Measurements from ENCODE around the gene ECHDC3. TPM values are rescaled to one million over a fixed set of nuclear protein-coding genes. Genes with fewer than 3 reads are reported as not detected.

The ECHDC3 gene
- total RNA-seq, 1 donor from 2014 or later: 1.2 TPM

GRCh38 chr10:11743461-11744338, 1.5 kb downstream of the ECHDC3 start:
- Mint-ChIP-seq H3K9me3 (ENCODE audit: unreplicated experiment) (no peaks in the 10 kb centered on the region), H3K27ac (ENCODE audit: unreplicated experiment) (no peak overlapping the region), H3K27me3 (ENCODE audit: unreplicated experiment) (peaks cover 27% of the 10 kb centered on the region), H3K4me3 (ENCODE audit: unreplicated experiment) (no peak overlapping the region), H3K4me1 (ENCODE audit: unreplicated experiment) (no peaks in the 10 kb centered on the region), H3K36me3 (ENCODE audit: unreplicated experiment) (no peaks in the 10 kb centered on the region)
- no peak for DNase-seq (ENCODE audit: extremely low spot score, unreplicated experiment)
- no peak for TF ChIP-seq CTCF (IDR thresholded peaks at IDR 0.05)

- DNase-seq (ENCODE audit: extremely low spot score, unreplicated experiment): no peak
- Mint-ChIP-seq H3K4me1 (ENCODE audit: unreplicated experiment) (no peaks in the 10 kb centered on the region), H3K9me3 (ENCODE audit: unreplicated experiment) (no peaks in the 10 kb centered on the region), H3K27ac (ENCODE audit: unreplicated experiment) (no peak overlapping the region), H3K27me3 (ENCODE audit: unreplicated experiment) (peaks cover 30% of the 10 kb centered on the region), H3K4me3 (ENCODE audit: unreplicated experiment) (no peak overlapping the region), H3K36me3 (ENCODE audit: unreplicated experiment) (no peaks in the 10 kb centered on the region)
- TF ChIP-seq CTCF (IDR thresholded peaks at IDR 0.05): no peak
Measured at GRCh38 chr10:11745045-11745444, 2.9 kb downstream of the ECHDC3 start.

GRCh38 chr10:11746883-11747539, 4.8 kb downstream of the ECHDC3 start:
- no peaks in the 10 kb centered on the region for H3K4me1 Mint-ChIP-seq (ENCODE audit: unreplicated experiment)
- no peak overlapping the region for H3K27ac Mint-ChIP-seq (ENCODE audit: unreplicated experiment)
- no peak for TF ChIP-seq CTCF (IDR thresholded peaks at IDR 0.05)
- no peak overlapping the region for H3K4me3 Mint-ChIP-seq (ENCODE audit: unreplicated experiment)
- peaks cover 30% of the 10 kb centered on the region for H3K27me3 Mint-ChIP-seq (ENCODE audit: unreplicated experiment)
- H3K36me3 Mint-ChIP-seq (ENCODE audit: unreplicated experiment): no peaks in the 10 kb centered on the region
- no peak for DNase-seq (ENCODE audit: extremely low spot score, unreplicated experiment)
- H3K9me3 Mint-ChIP-seq (ENCODE audit: unreplicated experiment): no peaks in the 10 kb centered on the region

- peaks cover 30% of the 10 kb centered on the region for H3K27me3 Mint-ChIP-seq (ENCODE audit: unreplicated experiment)
- no peaks in the 10 kb centered on the region for H3K4me1 Mint-ChIP-seq (ENCODE audit: unreplicated experiment)
- DNase-seq (ENCODE audit: extremely low spot score, unreplicated experiment): no peak
- H3K4me3 Mint-ChIP-seq (ENCODE audit: unreplicated experiment): no peak overlapping the region
- H3K9me3 Mint-ChIP-seq (ENCODE audit: unreplicated experiment): no peaks in the 10 kb centered on the region
- no peak for TF ChIP-seq CTCF (IDR thresholded peaks at IDR 0.05)
- H3K27ac Mint-ChIP-seq (ENCODE audit: unreplicated experiment): no peak overlapping the region
- H3K36me3 Mint-ChIP-seq (ENCODE audit: unreplicated experiment): no peaks in the 10 kb centered on the region
Measured at GRCh38 chr10:11748866-11749265, 6.7 kb downstream of the ECHDC3 start.

GRCh38 chr10:11750420-11750819, 8.2 kb downstream of the ECHDC3 start:
- Mint-ChIP-seq H3K4me3 (ENCODE audit: unreplicated experiment) (no peak overlapping the region), H3K27ac (ENCODE audit: unreplicated experiment) (no peak overlapping the region), H3K36me3 (ENCODE audit: unreplicated experiment) (no peaks in the 10 kb centered on the region), H3K9me3 (ENCODE audit: unreplicated experiment) (no peaks in the 10 kb centered on the region), H3K27me3 (ENCODE audit: unreplicated experiment) (peaks cover 21% of the 10 kb centered on the region), H3K4me1 (ENCODE audit: unreplicated experiment) (peaks cover 5% of the 10 kb centered on the region)
- no peak for TF ChIP-seq CTCF (IDR thresholded peaks at IDR 0.05)
- DNase-seq (ENCODE audit: extremely low spot score, unreplicated experiment): no peak
